GM23248 (cell line): ENCODE measurements around the gene JUND.

Source experiments
- EZH2 ChIP-seq: fragments of 200-600 bp; sonication (generic); IDR thresholded peaks from 2 replicates; pipeline ENCODE4 v1.6.1; 2018; ENCODE audit warnings: antibody characterized with exemption, mild to moderate bottlenecking; ENCODE audit not compliant: insufficient read depth, poor library complexity, severe bottlenecking
- EZH2phosphoT487 ChIP-seq: fragments of 200-600 bp; sonication (generic); IDR thresholded peaks from 2 replicates; pipeline ENCODE4 v1.6.1; 2018; ENCODE audit warnings: antibody characterized with exemption, moderate library complexity, mild to moderate bottlenecking, low read depth; ENCODE audit not compliant: insufficient read depth

- TF ChIP-seq EZH2phosphoT487 (no peak), EZH2 (no peak)
Observed at GRCh38 chr19:18239303-18239702, 42.1 kb downstream of the JUND start.
